Adipose tissue (tissue), 3 donors: ENCODE results near the gene HNF4A. TPM values are rescaled to one million over a fixed set of nuclear protein-coding genes. Genes with fewer than 3 reads are reported as not detected.

Experiments
- H3K27ac ChIP-seq: one replicate; pipeline ENCODE4 v1.5.1; 2013; ENCODE audit warnings: low read depth, low read length
- WGBS, 3 donors: extraction: QIAGEN DNeasy Blood & Tissue Kit; methylation state at CpG; one replicate each; pipeline ENCODE4 v1.1.7; 2013; 5-methylcytosine and 5-hydroxymethylcytosine counted together
- polyA plus RNA-seq, 3 donors: library from polyadenylated mRNA; stranded (reverse); fragments of 200-250 nt; gene quantifications; one replicate each; pipeline ENCODE4 v1.2.3, GENCODE V29; 2013
- donor health status: healthy with polysubstance abuse.
- donor health status: Bipolar disorder and iron deficiency.
- donor health status: healthy.

HNF4A gene
- polyA plus RNA-seq, 3 donors, result 0.22 to 13.6 (median 0.68) TPM

DNA sequence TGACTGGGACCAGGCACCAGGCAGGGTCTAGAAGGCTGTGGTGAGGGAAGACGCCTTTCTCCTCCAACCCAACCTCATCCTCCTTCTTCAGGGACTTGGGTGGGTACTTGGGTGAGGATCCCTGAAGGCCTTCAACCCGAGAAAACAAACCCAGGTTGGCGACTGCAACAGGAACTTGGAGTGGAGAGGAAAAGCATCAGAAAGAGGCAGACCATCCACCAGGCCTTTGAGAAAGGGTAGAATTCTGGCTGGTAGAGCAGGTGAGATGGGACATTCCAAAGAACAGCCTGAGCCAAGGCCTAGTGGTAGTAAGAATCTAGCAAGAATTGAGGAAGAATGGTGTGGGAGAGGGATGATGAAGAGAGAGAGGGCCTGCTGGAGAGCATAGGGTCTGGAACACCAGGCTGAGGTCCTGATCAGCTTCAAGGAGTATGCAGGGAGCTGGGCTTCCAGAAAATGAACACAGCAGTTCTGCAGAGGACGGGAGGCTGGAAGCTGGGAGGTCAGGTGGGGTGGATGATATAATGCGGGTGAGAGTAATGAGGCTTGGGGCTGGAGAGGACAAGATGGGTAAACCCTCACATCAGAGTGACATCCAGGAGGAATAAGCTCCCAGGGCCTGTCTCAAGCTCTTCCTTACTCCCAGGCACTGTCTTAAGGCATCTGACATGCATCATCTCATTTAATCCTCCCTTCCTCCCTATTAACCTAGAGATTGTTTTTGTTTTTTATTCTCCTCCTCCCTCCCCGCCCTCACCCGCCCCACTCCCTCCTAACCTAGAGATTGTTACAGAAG, 75.0 kb downstream of the HNF4A start:
- 82 to 94% (median 85%) methylated on average over 7 of the region's 7 CpGs for WGBS, 3 donors

DNA sequence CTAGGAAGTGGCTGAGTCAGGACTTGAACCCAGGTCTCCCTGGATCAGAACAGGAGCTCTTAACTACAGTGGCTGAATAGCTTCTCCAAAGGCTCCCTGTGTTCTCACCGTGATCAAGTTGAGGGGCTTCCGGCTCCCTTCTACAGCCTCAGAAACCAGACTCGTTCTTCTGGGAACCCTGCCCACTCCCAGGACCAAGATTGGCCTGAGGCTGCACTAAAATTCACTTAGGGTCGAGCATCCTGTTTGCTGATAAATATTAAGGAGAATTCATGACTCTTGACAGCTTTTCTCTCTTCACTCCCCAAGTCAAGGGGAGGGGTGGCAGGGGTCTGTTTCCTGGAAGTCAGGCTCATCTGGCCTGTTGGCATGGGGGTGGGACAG, 75.6 kb downstream of the HNF4A start:
- no peak overlapping the region for H3K27ac ChIP-seq
- WGBS, 3 donors, result 53 to 63% (median 54%) methylated on average over 4 of the region's 4 CpGs

More for the DNA sequence above, 75.0 kb downstream of the HNF4A start:
- no peak overlapping the region for H3K27ac ChIP-seq

DNA sequence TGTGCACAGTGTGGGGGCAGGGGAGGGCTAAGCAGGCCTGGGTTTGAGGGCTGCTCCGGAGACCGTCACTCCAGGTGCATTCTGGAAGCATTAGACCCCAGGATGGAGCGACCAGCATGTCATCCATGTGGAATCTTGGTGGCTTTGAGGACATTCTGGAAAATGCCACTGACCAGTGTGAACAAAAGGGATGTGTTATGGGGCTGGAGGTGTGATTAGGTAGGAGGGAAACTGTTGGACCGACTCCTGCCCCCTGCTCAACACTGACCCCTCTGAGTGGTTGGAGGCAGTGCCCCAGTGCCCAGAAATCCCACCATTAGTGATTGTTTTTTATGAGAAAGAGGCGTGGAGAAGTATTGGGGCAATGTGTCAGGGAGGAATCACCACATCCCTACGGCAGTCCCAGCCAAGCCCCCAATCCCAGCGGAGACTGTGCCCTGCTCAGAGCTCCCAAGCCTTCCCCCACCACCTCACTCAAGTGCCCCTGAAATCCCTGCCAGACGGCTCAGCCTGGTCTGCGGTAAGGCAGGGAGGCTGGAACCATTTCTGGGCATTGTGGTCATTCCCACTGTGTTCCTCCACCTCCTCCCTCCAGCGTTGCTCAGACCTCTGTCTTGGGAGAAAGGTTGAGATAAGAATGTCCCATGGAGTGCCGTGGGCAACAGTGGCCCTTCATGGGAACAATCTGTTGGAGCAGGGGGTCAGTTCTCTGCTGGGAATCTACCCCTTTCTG, 76.2 kb downstream of the HNF4A start:
- WGBS, 3 donors, result 60 to 63% (median 62%) methylated on average over 11 of the region's 11 CpGs
- no peak overlapping the region for H3K27ac ChIP-seq

DNA sequence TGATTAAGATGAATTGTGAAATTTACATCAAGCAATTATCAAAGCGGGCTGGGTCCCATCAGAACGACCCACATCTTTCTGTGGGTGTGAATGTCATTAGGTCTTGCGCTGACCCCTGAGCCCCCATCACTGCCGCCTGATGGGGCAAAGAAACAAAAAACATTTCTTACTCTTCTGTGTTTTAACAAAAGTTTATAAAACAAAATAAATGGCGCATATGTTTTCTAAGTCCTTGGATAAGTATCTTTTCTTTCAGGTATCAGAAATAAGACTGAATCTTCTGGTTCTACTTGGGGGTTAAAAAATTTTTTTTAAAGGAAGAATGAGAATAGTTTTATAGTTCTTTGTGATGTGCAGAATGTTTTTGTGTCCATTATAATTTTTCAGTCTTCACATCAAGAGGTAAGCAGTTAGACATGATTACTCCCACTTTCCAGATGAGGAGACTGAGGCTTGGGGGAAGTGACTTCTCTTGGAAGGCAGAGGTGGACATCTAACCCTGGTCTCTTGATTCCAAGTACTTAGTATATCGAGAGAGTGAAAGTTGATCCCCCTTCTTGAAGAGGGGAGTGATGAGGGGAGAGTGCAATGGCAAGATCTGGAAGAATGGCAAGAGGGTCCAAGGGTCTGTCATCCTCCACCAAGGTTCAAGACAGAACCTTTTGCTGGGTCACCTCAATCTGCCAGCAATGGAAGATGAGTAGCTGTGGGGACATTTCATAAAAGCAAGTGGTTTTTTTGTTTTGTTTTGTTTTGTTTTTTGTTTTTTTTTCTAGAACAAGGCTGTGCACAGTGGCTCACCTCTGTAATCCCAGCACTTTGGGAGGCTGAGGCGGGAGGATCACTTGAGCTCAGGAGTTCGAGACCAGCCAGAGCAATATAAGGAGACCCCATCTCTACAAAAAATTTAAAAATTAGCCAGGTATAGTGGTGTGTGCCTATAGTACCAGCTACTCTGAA, 77.4 kb downstream of the HNF4A start:
- WGBS, 3 donors, result 77 to 81% (median 80%) methylated on average over 8 of the region's 8 CpGs

DNA sequence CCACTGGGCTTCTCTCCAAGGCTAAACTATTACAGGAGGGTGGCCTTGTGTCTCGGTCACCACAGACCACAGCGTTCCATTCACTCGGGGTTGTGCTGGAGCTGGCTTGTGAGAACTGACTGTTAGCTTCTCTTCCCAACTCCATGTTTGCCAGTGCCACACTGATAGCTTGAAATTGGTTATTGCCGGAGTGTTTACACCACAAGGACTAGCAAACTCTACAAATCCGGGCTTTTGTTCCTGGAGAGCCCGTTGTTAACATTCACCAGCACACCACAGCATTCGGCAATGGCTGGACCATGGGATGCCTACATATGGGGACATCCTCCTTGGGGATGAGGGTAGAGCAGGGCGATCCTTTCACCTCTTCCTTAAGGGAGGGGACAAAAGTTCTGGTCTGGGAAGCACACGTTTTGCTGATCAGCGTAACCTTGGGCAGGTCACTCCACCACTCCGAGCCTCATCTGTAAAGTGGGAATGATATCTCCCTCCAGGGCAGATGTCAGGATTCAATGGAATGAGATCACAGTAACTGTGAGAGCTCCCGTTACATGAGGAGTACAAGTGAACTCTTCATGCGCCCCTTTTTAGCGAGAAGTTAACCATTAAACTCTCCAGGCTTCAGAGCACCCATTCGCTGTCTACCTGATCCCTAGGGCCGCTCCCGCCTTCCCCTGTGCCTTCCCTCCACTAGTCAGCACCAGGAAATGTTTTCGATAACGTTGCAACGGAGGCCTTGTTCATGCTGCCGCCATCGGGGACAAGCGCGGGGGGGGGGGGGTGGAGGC, 78.4 kb downstream of the HNF4A start:
- 46 to 79% (median 74%) methylated on average over 24 of the region's 24 CpGs for WGBS, 3 donors
- no peak overlapping the region for H3K27ac ChIP-seq

More for the DNA sequence above, 77.4 kb downstream of the HNF4A start:
- H3K27ac ChIP-seq, result no peak overlapping the region

DNA sequence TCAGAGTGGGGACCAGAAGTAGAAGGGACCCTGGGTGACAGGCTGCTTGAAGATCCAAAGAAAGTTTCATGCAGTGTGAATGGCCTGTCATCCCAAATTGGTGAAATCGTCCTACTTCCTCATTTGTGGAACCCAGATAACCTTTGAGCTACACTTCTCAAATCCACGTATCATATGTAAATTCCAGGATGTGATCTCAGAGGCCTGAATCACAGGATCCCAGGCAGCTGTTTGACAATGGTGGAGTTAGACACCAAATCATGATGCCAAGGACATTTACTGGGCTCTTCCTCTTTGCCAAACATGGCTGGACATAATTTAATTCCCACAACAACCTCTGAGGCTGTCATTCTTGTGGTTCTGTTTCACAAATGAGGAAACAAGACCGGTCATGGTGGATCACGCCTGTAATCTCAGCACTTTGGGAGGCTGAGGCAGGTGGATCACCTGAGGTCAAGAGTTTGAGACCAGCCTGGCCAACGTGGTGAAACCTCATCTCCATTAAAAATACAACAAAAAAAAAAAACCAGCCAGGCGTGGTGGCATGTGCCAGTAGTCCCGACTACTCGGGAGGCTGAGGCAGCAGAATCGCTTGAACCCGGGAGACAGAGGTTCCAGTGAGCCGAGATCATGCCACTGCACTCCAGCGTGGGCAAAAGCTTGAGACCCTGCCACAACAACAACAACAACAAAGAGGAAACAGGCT, 80.3 kb downstream of the HNF4A start:
- WGBS, 3 donors, result 68 to 69% (median 69%) methylated on average over 12 of the region's 12 CpGs
- no peak overlapping the region for H3K27ac ChIP-seq

DNA sequence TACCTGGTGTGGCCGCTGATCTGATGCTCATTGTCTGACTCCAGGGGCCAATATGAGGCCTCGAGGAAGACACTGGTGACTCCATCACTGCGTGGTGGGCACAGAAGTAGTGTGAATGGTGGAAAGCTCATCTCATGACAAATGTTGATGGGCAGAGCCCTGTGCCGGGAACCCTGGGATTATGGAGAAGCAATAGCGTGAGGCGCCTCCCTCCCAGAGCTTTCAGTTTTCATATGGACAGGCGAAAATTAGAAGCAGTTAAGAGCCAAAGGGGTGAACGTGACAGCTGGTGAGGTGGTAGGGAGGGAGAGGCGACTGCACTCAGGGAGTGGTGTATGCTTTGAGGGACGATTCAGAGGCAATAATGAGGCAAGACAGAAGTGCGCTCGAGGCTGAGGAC, 80.9 kb downstream of the HNF4A start:
- no peak overlapping the region for H3K27ac ChIP-seq
- 68 to 74% (median 70%) methylated on average over 12 of the region's 12 CpGs for WGBS, 3 donors

DNA sequence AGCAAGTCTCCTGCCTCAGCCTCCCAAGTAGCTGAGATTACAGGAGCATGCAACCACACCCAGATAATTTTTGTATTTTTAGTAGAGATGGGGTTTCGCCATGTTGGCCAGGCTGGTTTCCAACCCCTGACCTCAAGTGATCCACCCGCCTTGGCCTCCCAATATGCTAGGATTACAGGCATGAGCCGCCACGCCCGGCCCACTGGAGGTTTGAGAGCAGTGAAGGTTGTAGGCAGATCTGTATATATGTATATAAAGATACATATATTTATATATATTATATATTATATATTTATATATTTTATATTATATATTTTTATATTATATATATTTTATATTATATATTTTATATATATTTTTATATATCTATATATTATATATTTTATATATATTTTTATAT, 82.0 kb downstream of the HNF4A start:
- H3K27ac ChIP-seq, result no peak overlapping the region
- 95 to 99% (median 95%) methylated on average over 5 of the region's 5 CpGs for WGBS, 3 donors

DNA sequence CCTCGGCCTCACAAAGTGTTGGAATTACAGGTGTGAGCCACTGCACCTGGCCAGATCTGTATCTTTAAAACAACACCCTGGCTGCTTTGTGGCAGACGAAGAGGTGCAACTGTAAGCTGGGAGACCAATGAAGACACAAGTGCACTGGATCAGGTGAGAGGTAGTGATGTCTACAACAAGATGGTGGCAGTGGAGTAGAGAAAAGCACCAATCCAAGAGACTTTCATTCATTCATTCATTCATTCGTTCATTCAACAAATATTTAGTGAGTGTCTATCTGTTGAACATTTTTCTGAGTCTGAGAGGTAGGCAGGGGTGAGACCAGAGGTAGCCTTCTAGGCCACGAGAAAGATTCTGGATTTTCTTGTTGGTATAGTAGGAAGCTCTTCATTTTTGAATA, 83.3 kb downstream of the HNF4A start:
- H3K27ac ChIP-seq, result no peak overlapping the region
- WGBS, 3 donors, result 45 to 90% (median 87%) methylated on average over 4 of the region's 4 CpGs

DNA sequence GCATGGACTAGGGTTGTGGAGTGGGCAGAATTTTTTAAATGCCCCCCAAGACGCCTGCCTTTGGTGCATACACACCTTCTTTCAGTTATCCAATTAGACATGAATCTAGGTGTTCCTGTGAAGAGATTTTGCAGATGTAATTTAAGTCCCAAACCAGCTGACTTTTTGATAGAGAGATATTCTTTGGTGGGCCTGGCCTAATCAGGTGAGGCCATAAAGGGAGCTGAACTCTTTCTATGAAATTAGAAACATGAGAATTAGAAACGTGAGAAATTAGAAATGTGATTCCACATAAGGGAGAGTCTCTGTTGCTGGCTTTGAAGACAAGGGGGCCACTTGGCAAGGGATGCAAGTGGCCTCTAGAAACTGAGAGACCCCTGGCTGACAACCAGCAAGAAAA, 83.8 kb downstream of the HNF4A start:
- H3K27ac ChIP-seq, result no peak overlapping the region
- WGBS, 3 donors, result 60 to 69% (median 64%) methylated on average over 2 of the region's 2 CpGs

DNA sequence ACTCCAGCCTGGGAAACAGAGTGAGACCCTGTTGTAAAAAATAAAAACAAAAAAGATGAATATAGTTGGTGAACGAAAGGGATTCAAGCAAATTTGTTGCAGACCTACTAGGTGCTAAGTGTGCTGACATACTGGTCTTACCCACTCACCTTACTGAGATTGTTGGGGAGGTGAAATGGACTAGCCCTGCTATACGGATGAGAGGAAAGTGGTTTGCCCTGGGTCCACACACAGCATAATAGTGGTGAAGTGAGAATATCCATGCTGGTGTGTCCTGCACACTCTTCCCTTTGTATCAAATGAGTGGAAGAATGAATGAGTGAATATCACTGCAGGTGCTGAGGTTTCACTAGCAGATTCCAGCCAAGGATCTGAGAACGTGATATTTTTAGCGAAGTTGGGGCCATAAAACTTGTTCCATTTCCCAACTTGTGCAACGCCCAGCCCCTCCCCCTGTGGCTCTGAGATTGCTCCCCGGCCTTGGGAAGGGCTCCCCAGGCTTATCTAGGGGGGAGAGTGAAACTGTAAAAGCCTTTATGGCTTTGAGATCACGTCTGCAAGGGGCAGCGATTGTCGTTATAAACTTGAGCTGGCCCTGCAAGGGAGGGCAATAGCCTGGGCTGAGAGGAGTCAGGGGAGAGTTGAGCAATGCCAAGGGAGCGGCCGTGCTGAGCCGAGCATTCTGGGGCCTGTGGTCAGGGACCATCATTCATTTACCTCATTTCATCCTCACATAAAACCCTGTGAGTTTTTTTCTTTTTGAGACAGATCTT, 87.0 kb downstream of the HNF4A start:
- WGBS, 3 donors, result 32 to 39% (median 37%) methylated on average over 12 of the region's 12 CpGs
- H3K27ac ChIP-seq, result no peak overlapping the region

DNA sequence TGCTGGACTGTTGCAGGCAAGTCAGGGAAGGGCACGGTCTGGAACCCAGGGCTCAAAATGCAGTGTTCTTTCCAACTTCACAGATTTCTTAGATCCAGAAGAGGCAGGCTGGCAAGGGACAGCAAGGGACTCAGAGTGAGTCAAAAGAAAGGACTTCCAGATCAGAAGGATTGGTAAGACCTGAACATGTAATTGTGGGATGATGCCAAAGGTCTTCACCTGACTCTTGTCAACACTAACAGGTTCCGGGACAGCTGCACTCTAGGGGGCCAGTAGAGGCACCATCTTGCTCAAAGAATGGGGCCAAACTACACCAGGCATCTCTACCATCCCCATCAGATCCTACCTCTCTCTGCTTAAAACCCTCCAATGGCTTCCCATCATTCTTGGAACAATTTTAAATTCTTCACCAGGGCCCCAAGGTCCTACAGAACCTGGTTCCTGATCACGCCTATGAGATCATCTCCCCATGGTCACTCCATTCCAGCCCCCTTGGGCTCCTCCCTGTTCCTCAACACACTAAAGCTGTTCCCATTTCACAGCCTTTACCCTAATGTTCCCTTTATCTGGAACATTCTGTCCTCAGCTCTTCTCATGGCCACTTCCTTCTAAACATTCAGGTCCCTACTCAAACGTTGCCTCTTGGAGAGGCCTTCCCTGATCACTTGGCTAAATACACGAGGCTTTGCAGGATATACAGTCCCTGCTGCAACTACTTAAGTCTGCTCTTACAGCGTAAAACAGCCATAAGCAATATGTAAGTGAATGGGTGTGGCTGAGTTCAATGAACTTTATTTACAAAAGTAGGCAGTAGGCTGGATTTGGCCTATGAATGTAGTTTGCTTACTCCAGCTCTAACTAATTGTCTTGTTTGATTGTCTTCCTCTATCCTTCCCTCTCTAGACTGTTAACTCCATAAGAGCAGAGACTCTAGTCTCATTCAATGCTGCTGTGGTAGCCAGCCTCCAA, 90.5 kb downstream of the HNF4A start:
- H3K27ac ChIP-seq, result no peak overlapping the region
- 75 to 78% (median 77%) methylated on average over 6 of the region's 6 CpGs for WGBS, 3 donors

DNA sequence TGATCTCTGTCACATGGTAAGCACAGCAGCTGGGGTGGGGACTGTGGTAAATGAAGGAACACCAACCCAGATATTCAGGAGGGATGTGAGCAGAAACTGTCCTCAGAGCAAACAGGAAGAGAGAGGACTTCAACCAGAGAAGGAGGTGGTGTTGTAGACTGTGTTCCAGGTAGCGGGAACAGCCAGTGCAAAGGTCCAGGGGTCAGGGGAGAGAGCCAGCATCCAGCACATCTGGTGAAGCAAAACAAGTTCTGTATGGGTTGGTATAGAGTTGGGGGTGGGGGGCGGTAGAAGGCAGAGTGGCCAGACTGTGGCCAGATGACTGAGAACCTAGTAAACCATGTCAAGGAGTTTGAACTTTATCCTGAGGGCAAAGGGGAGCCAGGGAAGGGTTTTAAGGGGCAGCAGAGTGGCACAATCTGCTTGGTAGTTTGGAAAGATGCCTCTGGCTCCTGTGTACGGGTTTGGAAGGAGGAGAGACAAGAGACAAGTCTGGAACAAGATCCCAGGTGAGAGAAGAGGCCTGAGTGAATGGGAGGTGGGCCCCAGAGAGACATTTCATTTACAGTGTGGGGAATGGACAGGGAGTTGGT, 92.4 kb downstream of the HNF4A start:
- H3K27ac ChIP-seq, result no peak overlapping the region
- 78 to 88% (median 87%) methylated on average over 3 of the region's 3 CpGs for WGBS, 3 donors

DNA sequence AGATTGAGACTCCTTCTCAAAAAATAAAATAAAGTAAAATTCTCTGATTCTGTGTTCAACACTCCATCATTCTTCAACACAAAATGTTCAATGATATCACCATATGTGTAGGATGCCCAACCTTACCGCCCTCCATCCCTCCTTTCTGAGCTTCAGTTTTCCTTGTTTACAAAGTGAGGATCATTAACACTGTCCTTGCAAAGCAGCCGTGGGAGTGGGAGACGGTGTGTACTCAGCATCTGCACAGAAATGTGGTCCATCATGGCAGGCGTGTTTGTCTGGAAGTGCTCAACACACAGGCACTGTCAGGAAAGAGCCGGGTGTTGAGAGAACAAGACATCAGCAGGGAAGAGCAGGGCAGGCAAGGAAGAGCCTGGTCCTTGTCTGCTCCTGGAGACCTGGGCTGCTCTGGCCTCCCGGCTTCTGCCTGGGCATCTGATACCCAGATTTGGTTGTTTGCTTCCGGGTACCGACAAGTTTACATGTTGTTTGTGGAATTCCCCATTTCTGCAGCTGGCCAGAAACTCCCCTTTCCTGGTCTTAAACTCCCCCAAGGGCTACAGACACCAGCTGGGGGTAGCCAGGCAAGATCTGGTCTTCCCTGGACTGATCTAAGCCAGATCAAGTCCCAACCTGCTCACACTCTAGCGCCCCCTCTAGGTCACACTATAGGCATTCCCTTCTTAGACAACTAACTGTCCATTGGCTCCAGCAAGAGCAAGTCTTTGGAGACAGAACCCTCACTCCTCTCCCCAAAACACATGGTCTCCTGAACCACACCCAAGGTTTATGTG, 93.5 kb downstream of the HNF4A start:
- H3K27ac ChIP-seq, result no peak overlapping the region
- WGBS, 3 donors, result 65 to 71% (median 65%) methylated on average over 9 of the region's 9 CpGs

DNA sequence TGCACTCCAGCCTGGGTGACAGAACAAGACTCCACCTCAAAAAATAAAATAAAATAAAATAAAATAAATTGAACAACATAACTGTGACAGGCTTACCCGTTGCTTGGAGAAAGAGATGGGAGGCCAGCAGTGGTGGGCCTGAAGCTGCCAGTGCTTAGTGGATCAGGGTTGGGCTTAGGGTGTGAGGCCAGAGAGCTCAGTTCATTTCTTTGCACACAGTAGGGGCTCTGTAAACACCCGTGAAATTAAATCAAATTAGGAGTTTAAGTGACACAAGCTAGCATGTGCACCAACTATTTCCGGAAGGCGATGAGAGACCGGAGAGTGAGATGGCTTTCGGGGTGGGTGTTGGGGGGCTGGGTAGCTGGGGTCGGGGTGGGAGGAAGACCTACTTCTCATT, 94.4 kb downstream of the HNF4A start:
- no peak overlapping the region for H3K27ac ChIP-seq
- WGBS, 3 donors, result 77 to 87% (median 82%) methylated on average over 7 of the region's 7 CpGs
